Left hindlimb (tissue), 1 donor: ENCODE results near the gene COL9A1.

ENCODE experiments used
- DNase-seq: peaks from one replicate; pipeline ENCODE4 v3.0.0-alpha.2; 2018

COL9A1 gene

GRCh38 chr6:70168681-70169377, 134.1 kb downstream of the COL9A1 start:
- no peak for DNase-seq
